Smooth muscle cell (in vitro differentiated cells): ENCODE measurements around the gene SLC4A3. TPM values are rescaled to one million over a fixed set of nuclear protein-coding genes. Genes with fewer than 3 reads are reported as not detected.

Experiments
- DNase-seq: peaks from one replicate; lab custom pipeline; 2025; ENCODE audit not compliant: unreplicated experiment; lab: John Stamatoyannopoulos, UW
- H2AFZ ChIP-seq: fragments of 200-600 bp; sonication (generic); 2 replicates; pipeline ENCODE4 v1.6.0; 2016; ENCODE audit warnings: antibody characterized with exemption, low read depth, mild to moderate bottlenecking
- H3F3A ChIP-seq: fragments of 200-600 bp; sonication (generic); 2 replicates; pipeline ENCODE4 v1.6.0; 2017; ENCODE audit warnings: antibody characterized with exemption, low read depth
- H3K27ac ChIP-seq: fragments of 200-600 bp; sonication (generic); 2 replicates; pipeline ENCODE4 v1.5.1; 2016; ENCODE audit warnings: low read depth, mild to moderate bottlenecking
- H3K27me3 ChIP-seq: fragments of 200-600 bp; sonication (generic); 2 replicates; pipeline ENCODE4 v1.6.1; 2016; ENCODE audit warnings: low read depth, mild to moderate bottlenecking
- H3K36me3 ChIP-seq: fragments of 200-600 bp; sonication (generic); 2 replicates; pipeline ENCODE4 v1.5.1; 2016; ENCODE audit warnings: low read depth
- H3K4me1 ChIP-seq: fragments of 200-600 bp; sonication (generic); 2 replicates; pipeline ENCODE4 v1.5.1; 2016; ENCODE audit warnings: low read depth
- H3K4me2 ChIP-seq: fragments of 200-600 bp; sonication (generic); 2 replicates; pipeline ENCODE4 v1.6.0; 2016; ENCODE audit warnings: mild to moderate bottlenecking
- H3K4me3 ChIP-seq: fragments of 200-600 bp; sonication (generic); 2 replicates; pipeline ENCODE4 v1.5.1; 2016; ENCODE audit warnings: mild to moderate bottlenecking
- H3K79me2 ChIP-seq: fragments of 200-600 bp; sonication (generic); 2 replicates; pipeline ENCODE4 v1.6.0; 2016; ENCODE audit warnings: low read depth, mild to moderate bottlenecking
- H3K9ac ChIP-seq: fragments of 200-600 bp; sonication (generic); 2 replicates; pipeline ENCODE4 v1.6.0; 2016; ENCODE audit warnings: low read depth
- H3K9me3 ChIP-seq: fragments of 200-600 bp; sonication (generic); replicated peaks from 2 replicates; pipeline ENCODE4 v1.5.1; 2016; ENCODE audit warnings: low read depth
- H4K20me1 ChIP-seq: fragments of 200-600 bp; sonication (generic); 2 replicates; pipeline ENCODE4 v1.6.0; 2016; ENCODE audit warnings: low read depth
- WGBS: methylation state at CpG from one replicate; pipeline ENCODE4 v1.1.7; 2016; ENCODE audit warnings: low lambda C conversion rate; 5-methylcytosine and 5-hydroxymethylcytosine counted together
- polyA plus RNA-seq: library from polyadenylated mRNA; unstranded; fragments of >200 nt; fragmentation: Nextera tagmentation; extraction: Ambion mirVana; gene quantifications from 2 replicates; pipeline ENCODE4 v1.2.1, GENCODE V29; 2016
- total RNA-seq: library from RNA; depleted of rRNA; stranded (reverse); fragments of >200 nt; gene quantifications from 2 replicates; pipeline ENCODE4 v1.2.3, GENCODE V29; 2014
- TF ChIP-seq, protein P1 (sequence below): fragments of 200-600 bp; sonication (generic); IDR thresholded peaks from 2 replicates; pipeline ENCODE4 v1.5.1; 2017; ENCODE audit warnings: borderline replicate concordance, mild to moderate bottlenecking, antibody characterized with exemption; ENCODE audit not compliant: insufficient read depth, poor library complexity, severe bottlenecking

The SLC4A3 gene
- total and polyA plus RNA-seq, 2 experiments from 2014 or later, result 4.9 to 12.1 TPM

DNA sequence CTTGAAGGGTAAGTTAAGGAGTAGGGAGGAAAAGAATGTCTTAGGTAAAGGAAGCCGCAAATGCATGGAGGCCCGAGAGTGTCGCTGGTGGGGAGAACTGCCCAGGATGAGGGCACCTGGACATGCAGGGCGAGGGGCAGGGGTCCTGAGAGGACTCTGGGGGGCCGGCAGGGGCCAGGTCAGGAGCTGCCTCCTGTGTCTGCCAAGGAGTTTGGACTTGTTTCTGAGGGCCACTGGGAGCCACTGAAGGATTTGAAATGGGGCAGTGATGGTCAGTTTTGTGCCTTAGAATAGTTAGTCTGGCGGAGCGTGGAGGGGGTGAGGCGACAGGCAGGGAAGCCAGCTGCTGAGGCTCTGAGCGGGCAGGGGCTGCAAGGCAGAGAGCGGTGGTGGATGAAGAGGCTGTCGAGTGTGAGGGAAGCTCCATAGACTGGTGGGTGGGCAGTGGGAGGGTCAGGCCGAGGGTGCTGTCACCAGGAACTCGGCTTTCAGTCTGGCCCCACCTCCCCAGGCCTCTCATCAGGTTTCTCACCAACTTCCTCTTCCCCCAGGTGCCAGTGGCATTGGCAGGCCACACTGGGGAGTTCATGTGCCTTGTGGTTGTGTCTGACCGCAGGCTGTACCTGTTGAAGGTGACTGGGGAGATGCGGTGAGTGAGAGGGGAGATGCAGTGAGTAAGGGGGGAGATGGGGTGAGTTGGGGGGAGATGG lies 14.7 kb upstream of the SLC4A3 start:
- H3K9ac ChIP-seq, result no peak overlapping the region

DNA sequence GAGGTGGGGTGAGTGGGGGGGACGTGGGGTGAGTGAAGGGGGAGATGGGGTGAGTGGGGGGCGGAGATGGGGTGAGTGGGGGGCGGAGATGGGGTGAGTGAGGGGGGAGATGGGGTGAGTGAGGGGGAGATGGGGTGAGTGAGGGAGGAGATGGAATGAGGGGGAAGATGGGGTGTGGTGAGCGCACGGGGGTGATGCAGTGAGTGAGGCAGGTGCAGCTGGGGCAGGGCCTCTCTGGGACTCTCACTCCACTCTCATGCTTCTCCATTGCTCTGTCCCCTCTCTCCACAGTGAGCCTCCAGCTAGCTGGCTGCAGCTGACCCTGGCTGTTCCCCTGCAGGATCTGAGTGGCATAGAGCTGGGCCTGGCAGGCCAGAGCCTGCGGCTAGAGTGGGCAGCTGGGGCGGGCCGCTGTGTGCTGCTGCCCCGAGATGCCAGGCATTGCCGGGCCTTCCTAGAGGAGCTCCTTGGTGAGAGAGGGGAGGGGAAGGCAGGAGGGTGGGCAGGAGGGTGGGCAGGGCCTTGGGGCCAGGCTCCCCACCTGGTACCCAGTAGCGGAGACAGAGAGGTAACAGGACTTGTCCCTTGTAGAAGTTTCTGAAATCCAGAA lies 13.9 kb upstream of the SLC4A3 start:
- Histone ChIP-seq H3K9me3 (no peaks in the 10 kb centered on the region), H3F3A (no peaks in the 10 kb centered on the region), H3K79me2 (no peaks in the 10 kb centered on the region), H3K9ac (no peak overlapping the region), H2AFZ (no peak overlapping the region), H4K20me1 (no peaks in the 10 kb centered on the region), H3K4me1 (no peaks in the 10 kb centered on the region), H3K4me2 (no peak overlapping the region), H3K36me3 (no peaks in the 10 kb centered on the region), H3K27me3 (no peaks in the 10 kb centered on the region), H3K27ac (no peak overlapping the region), H3K4me3 (no peak overlapping the region)
- DNase-seq, result no peak
- WGBS, result 100% methylated on average over 6 of the region's 11 CpGs
- TF ChIP-seq, protein P1, sequence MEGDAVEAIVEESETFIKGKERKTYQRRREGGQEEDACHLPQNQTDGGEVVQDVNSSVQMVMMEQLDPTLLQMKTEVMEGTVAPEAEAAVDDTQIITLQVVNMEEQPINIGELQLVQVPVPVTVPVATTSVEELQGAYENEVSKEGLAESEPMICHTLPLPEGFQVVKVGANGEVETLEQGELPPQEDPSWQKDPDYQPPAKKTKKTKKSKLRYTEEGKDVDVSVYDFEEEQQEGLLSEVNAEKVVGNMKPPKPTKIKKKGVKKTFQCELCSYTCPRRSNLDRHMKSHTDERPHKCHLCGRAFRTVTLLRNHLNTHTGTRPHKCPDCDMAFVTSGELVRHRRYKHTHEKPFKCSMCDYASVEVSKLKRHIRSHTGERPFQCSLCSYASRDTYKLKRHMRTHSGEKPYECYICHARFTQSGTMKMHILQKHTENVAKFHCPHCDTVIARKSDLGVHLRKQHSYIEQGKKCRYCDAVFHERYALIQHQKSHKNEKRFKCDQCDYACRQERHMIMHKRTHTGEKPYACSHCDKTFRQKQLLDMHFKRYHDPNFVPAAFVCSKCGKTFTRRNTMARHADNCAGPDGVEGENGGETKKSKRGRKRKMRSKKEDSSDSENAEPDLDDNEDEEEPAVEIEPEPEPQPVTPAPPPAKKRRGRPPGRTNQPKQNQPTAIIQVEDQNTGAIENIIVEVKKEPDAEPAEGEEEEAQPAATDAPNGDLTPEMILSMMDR, result no peak

More for the DNA sequence above, 14.7 kb upstream of the SLC4A3 start:
- Histone ChIP-seq H3K4me1 (no peaks in the 10 kb centered on the region), H3K4me3 (no peak overlapping the region), H3K27me3 (no peaks in the 10 kb centered on the region), H3K79me2 (no peaks in the 10 kb centered on the region), H3K27ac (no peak overlapping the region), H3K9me3 (no peaks in the 10 kb centered on the region), H3F3A (no peaks in the 10 kb centered on the region), H4K20me1 (no peaks in the 10 kb centered on the region), H3K4me2 (no peak overlapping the region), H3K36me3 (no peaks in the 10 kb centered on the region), H2AFZ (no peak overlapping the region)
- TF ChIP-seq, protein P1, result no peak
- no peak for DNase-seq
- WGBS, result 94% methylated on average over 15 of the region's 15 CpGs

DNA sequence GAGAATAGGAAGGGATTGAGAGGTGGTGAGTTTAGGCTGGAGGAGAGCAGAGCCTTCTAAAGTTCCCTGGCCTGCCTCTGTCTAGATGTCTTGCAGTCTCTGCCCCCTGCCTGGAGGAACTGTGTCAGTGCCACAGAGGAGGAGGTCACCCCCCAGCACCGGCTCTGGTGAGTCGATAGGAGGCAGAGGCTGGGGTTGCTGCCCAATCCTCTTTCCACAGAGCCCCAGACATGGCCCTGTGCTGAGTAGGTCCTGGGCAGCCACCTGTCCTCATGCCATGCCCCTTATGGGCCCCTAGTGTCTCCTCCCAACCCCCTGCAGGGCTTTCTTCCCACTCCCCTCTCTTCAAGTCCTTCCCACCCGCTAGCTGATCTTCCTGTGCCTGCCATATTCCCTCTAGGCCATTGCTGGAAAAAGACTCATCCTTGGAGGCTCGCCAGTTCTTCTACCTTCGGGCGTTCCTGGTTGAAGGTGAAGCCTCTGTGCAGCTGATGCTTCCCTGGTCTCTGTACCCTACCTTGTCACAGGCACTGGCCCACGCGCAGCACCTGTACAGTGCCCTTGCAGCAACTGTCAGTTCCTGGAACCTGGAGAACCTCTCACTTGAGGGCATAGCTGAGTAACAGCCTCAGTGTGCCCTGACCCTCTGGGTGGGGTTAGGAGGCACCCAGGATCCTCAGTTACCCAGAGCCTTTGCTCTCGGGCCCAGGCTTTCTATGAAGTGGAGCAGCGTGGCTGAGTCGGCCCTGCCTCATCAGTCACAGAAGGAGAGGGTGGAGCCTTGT lies 13.2 kb upstream of the SLC4A3 start:
- no peaks in the 10 kb centered on the region for H4K20me1 ChIP-seq
- H3K9me3 ChIP-seq, result no peaks in the 10 kb centered on the region
- DNase-seq, result no peak
- 94% methylated on average over 11 of the region's 11 CpGs for WGBS
- H3K4me1 ChIP-seq, result no peaks in the 10 kb centered on the region
- no peak overlapping the region for H3K27ac ChIP-seq
- H3K79me2 ChIP-seq, result no peaks in the 10 kb centered on the region
- no peak overlapping the region for H2AFZ ChIP-seq
- no peaks in the 10 kb centered on the region for H3F3A ChIP-seq
- H3K36me3 ChIP-seq, result no peaks in the 10 kb centered on the region
- no peak overlapping the region for H3K4me2 ChIP-seq
- TF ChIP-seq, protein P1, result no peak
- H3K27me3 ChIP-seq, result no peaks in the 10 kb centered on the region
- no peak overlapping the region for H3K4me3 ChIP-seq
- H3K9ac ChIP-seq, result no peak overlapping the region
